Cardiac septum (tissue), 1 donor: ENCODE results near the gene SPINK1. TPM values are rescaled to one million over a fixed set of nuclear protein-coding genes. Genes with fewer than 3 reads are reported as not detected.
"Not testable (repeated sequence)": the region's sequence is repeated elsewhere in the genome, so short reads cannot be mapped to it uniquely, and the experiment has no call there.

Experiments used
- DNase-seq: peaks from one replicate; pipeline ENCODE4 v3.0.0-alpha.2; 2020; ENCODE audit warnings: low spot score
- intact Hi-C: fragments of 100-400 bp; cut with DNase I; formaldehyde crosslinking; loops from one replicate; pipeline ENCODE4 v1.14.0; 2022
- long read RNA-seq: library from polyadenylated mRNA; unstranded; transcript quantifications from one replicate; pipeline ENCODE4 v2.0.0, GENCODE V29; 2021
- total RNA-seq: library from RNA; stranded (reverse); fragmentation: NEBNext Ultra II Directional; extraction: Animal tissue kit (Norgen Biotek cat#: 25700); gene quantifications from one replicate; pipeline ENCODE4 v1.2.1, GENCODE V29; 2021
- donor health status: DM: no; HTN: no; CAD: no.

The SPINK1 gene, protein sequence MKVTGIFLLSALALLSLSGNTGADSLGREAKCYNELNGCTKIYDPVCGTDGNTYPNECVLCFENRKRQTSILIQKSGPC
- total RNA-seq = 1.8 TPM
- long read RNA-seq = 0 reads

DNA sequence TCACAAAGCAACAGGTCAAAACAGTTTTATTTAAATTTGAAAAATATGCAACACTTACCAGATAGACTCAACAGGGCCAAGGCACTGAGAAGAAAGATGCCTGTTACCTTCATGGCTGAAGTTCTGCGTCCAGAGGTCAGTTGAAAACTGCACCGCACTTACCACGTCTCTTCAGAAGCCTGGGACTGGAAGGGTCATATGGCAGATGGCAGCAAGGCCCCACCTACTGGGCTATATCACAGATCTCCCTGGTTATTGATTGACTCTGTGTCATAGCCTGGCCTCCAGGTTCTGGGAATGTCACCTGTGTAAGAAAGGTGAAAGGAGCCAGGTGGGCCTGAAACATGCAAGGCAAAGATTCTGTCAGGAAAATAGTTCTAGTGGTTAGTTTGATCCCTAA is at the start of gene SPINK1:
Gene SPINK1 (minus strand): TSS at position 207 of the 400 bp plus-strand sequence. CDS start 94 bp downstream, at position 113.
- intact Hi-C loops = no loop called here
- no peak for DNase-seq

GRCh38 chr5:147880487-147880886 is 49.0 kb upstream of the SPINK1 start:
- DNase-seq = no peak
- intact Hi-C loops = no loop called here

- DNase-seq = no peak
- intact Hi-C loops = no loop called here
These were observed 48.3 kb upstream of the SPINK1 start for GRCh38 chr5:147879784-147880183.

GRCh38 chr5:147878066-147878759 is 46.7 kb upstream of the SPINK1 start, which contains the start of gene SCGB3A2:
TSS of gene SCGB3A2 (plus strand) at chr5:147878711. CDS start at chr5:147878804, 93 bp downstream.
- intact Hi-C loops = no loop called here
- DNase-seq = no peak

DNA sequence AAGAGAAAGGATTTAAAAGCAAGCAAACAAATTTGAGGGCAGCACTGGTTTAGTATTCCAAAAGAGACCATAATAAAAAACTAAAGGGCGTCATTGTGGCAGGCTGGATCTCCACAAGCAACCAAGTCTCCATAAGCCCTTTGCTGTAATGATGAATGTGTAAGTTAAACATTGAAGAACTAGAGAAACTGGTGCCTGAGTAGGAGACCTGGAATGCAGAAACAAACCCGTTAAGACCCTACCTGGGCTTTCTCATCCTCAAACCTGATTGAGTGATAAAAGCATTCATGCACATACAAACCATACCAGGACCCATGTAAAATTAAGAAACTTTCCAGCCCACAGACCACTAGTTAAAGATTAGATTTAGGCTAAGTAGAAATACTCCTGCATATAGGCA is 45.2 kb upstream of the SPINK1 start:
- intact Hi-C loops = no loop called here

DNA sequence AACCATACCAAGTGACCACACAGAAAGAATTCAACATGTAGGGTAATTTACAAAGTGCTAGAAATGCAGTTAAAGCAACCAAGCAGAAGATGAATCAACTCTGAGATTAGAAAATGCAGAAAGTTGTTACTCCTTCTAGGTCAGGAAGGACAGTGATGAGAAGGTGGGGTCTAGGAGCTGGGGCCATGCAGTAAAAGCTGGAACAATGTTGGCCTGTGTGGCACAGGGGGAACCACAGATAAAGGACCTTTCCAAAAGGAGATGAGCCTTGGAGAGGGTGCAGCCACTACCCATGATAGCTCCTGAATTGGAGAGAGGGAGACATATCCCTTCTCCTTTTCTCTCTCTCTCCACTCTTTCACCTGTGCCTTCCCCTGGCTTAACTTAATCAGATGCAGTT is 44.7 kb upstream of the SPINK1 start:
- intact Hi-C loops = no loop called here
- DNase-seq = no peak

More for the DNA sequence above, 45.2 kb upstream of the SPINK1 start:
- no peak for DNase-seq

- intact Hi-C loops = no loop called here
- no peak for DNase-seq
These were observed 43.5 kb upstream of the SPINK1 start for GRCh38 chr5:147874910-147875367.

DNA sequence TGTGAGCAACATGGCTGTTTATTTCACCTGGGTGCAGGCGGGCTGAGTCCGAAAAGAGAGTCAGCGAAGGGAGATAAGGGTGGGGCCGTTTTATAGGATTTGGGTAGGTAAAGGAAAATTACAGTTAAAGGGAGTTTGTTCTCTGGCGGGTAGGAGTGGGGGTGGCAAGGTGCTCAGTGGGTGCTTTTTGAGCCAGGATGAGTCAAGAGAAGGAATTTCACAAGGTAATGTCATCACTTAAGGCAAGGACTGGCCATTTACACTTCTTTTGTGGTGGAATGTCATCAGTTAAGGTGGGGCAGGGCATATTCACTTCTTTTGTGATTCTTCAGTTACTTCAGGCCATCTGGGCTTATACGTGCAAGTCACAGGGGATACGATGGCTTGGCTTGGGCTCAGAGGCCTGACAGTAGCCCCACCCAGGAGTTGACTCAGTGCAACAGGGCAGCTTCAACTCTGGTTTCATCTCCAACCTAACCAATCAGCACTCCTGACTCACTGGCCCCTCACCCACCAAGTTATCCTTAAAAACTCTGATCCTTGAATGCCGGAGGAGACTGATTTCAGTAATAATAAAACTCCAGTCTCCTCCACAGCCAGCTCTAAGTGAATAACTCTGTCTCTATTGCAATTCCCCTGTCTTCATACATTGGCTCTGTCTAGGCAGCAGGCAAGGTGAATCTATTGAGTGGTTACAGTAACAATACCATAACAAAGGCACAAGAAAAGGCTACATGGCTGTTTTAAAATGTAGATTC is 42.8 kb upstream of the SPINK1 start:
- intact Hi-C loops, DNase-seq: not testable (repeated sequence)

GRCh38 chr5:147872744-147873435 is 41.4 kb upstream of the SPINK1 start:
- intact Hi-C loops, DNase-seq: not testable (repeated sequence)

GRCh38 chr5:147871980-147872549 is 40.6 kb upstream of the SPINK1 start:
- DNase-seq, intact Hi-C loops: not testable (repeated sequence)

GRCh38 chr5:147869892-147870291 is 38.4 kb upstream of the SPINK1 start:
- DNase-seq, intact Hi-C loops: not testable (repeated sequence)

GRCh38 chr5:147869112-147869511 is 37.6 kb upstream of the SPINK1 start:
- intact Hi-C loops = no loop called here
- DNase-seq = no peak

- intact Hi-C loops = no loop called here
- DNase-seq = no peak
These were observed 32.1 kb upstream of the SPINK1 start for GRCh38 chr5:147863454-147864158.

- DNase-seq = no peak
- intact Hi-C loops = no loop called here
These were observed 29.2 kb upstream of the SPINK1 start for GRCh38 chr5:147860641-147861025.

DNA sequence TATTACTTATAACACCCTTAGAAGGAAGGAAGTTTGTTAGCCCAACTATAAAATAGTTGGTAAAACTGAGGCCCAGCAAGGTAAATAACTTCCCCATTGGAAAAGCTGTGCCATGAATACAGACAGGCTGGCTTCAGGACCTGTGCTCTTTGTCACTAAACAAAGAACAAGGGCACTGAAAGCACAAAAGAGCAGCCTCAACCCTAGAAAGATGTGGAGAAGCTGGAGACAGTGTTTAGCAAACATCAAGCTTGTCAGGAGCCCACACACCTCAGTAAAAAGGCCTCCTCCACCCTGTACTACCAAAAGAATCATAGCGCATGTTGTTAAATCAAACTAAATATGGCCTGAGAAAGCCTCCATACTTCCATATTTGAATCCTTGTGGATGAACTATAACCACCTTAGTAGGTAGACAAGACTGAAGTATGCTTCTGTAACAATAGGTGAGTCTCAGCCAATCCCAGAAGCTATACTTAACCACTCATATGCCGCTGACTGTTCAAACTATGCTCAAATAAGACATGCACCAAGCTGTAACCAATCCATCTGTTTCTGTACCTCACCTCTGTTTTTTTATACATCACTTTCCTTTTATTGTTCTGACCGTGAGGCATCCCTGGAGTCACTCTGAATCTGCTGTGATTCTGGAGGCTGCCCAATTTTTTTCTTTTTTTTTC is 28.6 kb upstream of the SPINK1 start:
- no peak for DNase-seq
- intact Hi-C loops = no loop called here

DNA sequence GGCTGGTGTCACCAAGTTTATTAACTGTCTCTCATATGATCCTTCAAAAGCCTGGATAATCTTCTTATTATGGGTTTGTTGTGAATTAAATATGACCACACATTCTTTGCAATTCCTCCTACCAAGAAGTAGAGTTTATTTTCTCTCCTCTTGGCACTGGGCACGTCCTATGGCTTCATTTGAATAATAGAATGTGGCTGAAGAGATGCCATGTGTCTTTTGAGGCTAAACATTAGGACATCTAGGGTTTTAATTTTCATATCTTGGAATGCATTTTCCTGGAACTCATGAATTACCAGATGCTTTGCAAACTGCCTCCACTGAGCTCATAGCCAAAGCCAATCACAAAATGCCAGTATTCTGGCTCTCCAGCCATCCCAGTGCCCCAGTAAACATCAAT is 27.1 kb upstream of the SPINK1 start:
- intact Hi-C loops = no loop called here
- no peak for DNase-seq

- intact Hi-C loops = loop anchor here (2.0 kb wide), 1 partner anchor 77 kb away; no protein-coding TSS in a partner anchor
- DNase-seq = no peak
These were observed 26.0 kb upstream of the SPINK1 start for GRCh38 chr5:147857302-147858129.

- intact Hi-C loops = loop anchor here (2.0 kb wide), 1 partner anchor 78 kb away; no protein-coding TSS in a partner anchor
These were observed 25.3 kb upstream of the SPINK1 start for GRCh38 chr5:147856801-147857200.

More at GRCh38 chr5:147856801-147857200, 25.3 kb upstream of the SPINK1 start:
- DNase-seq = no peak
